Measurements from ENCODE around the gene OTUD5. TPM values are rescaled to one million over a fixed set of nuclear protein-coding genes. Genes with fewer than 3 reads are reported as not detected.

The OTUD5 gene
- total RNA-seq, 4 donors from 2014 or later, result 39.4 to 96.9 (median 40.6) TPM

- WGBS, 2 donors (ENCODE audit: low coverage in 1 of 2), result 52 to 90% methylated on average over 2 to 13 of the region's 13 CpGs
- Histone ChIP-seq H3K4me1 (peaks cover 0 to 11% (median 2%) of the 10 kb centered on the region in 4 donors), H3K4me3 (peak overlapping the region in 3 of 4 donors; percentile 10 to 39 (median 12)), H3K27ac (peak overlapping the region; percentile 40 to 66 (median 56)), H3K36me3 (no peaks in the 10 kb centered on the region), H3K27me3 (no peaks in the 10 kb centered on the region), H3K9me3 (no peaks in the 10 kb centered on the region)
- intact Hi-C loops (cut with DNase I; ENCODE audit: low total_unique reads) (no loop called here), in situ Hi-C loops (cut with MboI; ENCODE audit: low pct_ligation_motif_present in 1 of 4, low pct_unique_long_range_greater_than_20kb in 1 of 4, low sequenced_read_pairs in 3 of 4) (no loop called here)
- TF ChIP-seq POLR2A (IDR thresholded peaks at IDR 0.05), result no peak
- TF ChIP-seq, protein P1, sequence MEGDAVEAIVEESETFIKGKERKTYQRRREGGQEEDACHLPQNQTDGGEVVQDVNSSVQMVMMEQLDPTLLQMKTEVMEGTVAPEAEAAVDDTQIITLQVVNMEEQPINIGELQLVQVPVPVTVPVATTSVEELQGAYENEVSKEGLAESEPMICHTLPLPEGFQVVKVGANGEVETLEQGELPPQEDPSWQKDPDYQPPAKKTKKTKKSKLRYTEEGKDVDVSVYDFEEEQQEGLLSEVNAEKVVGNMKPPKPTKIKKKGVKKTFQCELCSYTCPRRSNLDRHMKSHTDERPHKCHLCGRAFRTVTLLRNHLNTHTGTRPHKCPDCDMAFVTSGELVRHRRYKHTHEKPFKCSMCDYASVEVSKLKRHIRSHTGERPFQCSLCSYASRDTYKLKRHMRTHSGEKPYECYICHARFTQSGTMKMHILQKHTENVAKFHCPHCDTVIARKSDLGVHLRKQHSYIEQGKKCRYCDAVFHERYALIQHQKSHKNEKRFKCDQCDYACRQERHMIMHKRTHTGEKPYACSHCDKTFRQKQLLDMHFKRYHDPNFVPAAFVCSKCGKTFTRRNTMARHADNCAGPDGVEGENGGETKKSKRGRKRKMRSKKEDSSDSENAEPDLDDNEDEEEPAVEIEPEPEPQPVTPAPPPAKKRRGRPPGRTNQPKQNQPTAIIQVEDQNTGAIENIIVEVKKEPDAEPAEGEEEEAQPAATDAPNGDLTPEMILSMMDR (IDR thresholded peaks at IDR 0.05), result peak; percentile 34 to 51 (median 45)
- DNase-seq, result peak; percentile 42
Measured at GRCh38 chrX:48972220-48973164, 15.1 kb upstream of the OTUD5 start.

- no peak for TF ChIP-seq EP300 (IDR thresholded peaks at IDR 0.05; ENCODE audit: low read depth)
- TF ChIP-seq POLR2A (IDR thresholded peaks at IDR 0.05), result no peak
- TF ChIP-seq, protein P1 (IDR thresholded peaks at IDR 0.05), result no peak
- TF ChIP-seq POLR2AphosphoS5 (IDR thresholded peaks at IDR 0.05), result no peak
- peak within 1 kb of the TSS; percentile 40 to 66 (median 56) for H3K27ac ChIP-seq
- H3K4me3 ChIP-seq, result peak within 1 kb of the TSS; percentile 8 to 39 (median 11)
- in situ Hi-C loops (cut with MboI; ENCODE audit: low pct_ligation_motif_present in 1 of 4, low pct_unique_long_range_greater_than_20kb in 1 of 4, low sequenced_read_pairs in 3 of 4), result no loop called here
- H3K4me1 ChIP-seq, result peaks cover 0 to 11% (median 2%) of the 10 kb centered on the region in 4 donors
- intact Hi-C loops (cut with DNase I; ENCODE audit: low total_unique reads), result no loop called here
- peak; percentile 28 for DNase-seq
- no peaks in the 10 kb centered on the region for H3K9me3 ChIP-seq
- no peaks in the 10 kb centered on the region for H3K27me3 ChIP-seq
- H3K36me3 ChIP-seq, result no peaks in the 10 kb centered on the region
- 28% methylated on average over 26 of the region's 28 CpGs; no CpG with 5 or more reads in 1 of the 2 donors for WGBS, 2 donors (ENCODE audit: low coverage in 1 of 2)
Measured at GRCh38 chrX:48971249-48972219, 14.1 kb upstream of the OTUD5 start, which contains the start of gene KCND1. Gene KCND1 (minus strand): TSS chrX:48971844. CDS start chrX:48970271, 1,573 bp downstream.

GRCh38 chrX:48969471-48969870 is 12.1 kb upstream of the OTUD5 start:
- Histone ChIP-seq H3K4me1 (peaks cover 0 to 11% (median 2%) of the 10 kb centered on the region in 4 donors), H3K27me3 (no peaks in the 10 kb centered on the region), H3K27ac (no peak overlapping the region), H3K36me3 (no peaks in the 10 kb centered on the region), H3K4me3 (no peak overlapping the region), H3K9me3 (no peaks in the 10 kb centered on the region)
- intact Hi-C loops (cut with DNase I; ENCODE audit: low total_unique reads), result no loop called here
- DNase-seq, result no peak
- TF ChIP-seq POLR2A (IDR thresholded peaks at IDR 0.05), result no peak
- no peak for TF ChIP-seq EP300 (IDR thresholded peaks at IDR 0.05; ENCODE audit: low read depth)
- no peak for TF ChIP-seq POLR2AphosphoS5 (IDR thresholded peaks at IDR 0.05)
- TF ChIP-seq, protein P1 (IDR thresholded peaks at IDR 0.05), result no peak
- 96% methylated on average over 28 of the region's 28 CpGs; no CpG with 5 or more reads in 1 of the 2 donors for WGBS, 2 donors (ENCODE audit: low coverage in 1 of 2)
- in situ Hi-C loops (cut with MboI; ENCODE audit: low pct_ligation_motif_present in 1 of 4, low pct_unique_long_range_greater_than_20kb in 1 of 4, low sequenced_read_pairs in 3 of 4), result no loop called here
